Putamen (tissue), 1 donor: ENCODE data around the gene NDUFA9.
A peak's percentile ranks its signal among the peaks of the same experiment; 100 is the strongest.

ENCODE experiments used
- DNase-seq: peaks from one replicate; pipeline ENCODE4 v3.0.0-alpha.2; 2016; ENCODE audit warnings: low spot score

The NDUFA9 gene

DNA sequence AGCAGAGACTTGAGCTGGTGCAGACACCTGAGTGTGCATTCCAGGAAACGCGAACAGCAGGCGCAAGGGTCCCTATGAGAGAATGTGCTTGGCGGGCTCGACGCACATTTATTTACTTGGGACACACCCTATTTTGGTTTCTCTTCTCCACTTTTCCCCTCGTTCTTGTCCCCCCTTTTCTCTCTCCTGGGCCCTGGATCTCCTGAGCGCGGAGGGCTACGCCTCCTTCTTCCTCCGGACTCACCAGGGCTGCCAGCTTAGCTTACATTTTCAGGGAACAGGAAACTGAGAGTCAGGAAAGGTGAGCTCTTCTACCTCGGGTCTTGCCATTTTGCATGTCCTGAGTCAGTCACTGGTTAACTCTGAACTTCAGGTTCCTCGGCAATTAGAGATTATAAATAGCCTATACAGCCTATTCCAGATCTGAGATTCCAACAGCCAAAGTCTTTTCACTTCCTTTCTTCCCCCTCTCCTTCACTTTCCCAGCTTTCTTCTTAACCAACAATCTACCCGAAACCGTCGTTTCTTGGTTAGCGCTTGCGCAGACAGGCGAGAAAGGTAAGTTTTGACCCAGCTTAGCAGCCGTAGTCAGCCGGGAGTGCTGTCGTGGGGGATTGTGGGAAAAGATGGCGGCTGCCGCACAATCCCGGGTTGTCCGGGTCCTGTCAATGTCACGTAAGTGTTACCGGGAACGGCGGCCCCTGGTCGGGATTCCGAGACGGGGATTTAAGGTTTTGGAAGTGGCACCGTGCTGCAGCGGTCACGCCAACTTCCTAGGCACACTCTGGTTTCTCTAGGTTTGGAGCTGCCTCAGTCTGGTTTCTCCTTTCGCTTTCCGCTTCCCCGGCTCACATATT lies at the start of gene NDUFA9, which contains the start of gene AKAP3:
NDUFA9 (plus strand) TSS at position 614 of the 857 bp plus-strand sequence; CDS start at position 627, 13 bp downstream.
AKAP3 (minus strand) TSS at position 551 of the 857 bp plus-strand sequence. CDS start 10,855 bp downstream, outside the sequence.
- DNase-seq, result peak; percentile 89

DNA sequence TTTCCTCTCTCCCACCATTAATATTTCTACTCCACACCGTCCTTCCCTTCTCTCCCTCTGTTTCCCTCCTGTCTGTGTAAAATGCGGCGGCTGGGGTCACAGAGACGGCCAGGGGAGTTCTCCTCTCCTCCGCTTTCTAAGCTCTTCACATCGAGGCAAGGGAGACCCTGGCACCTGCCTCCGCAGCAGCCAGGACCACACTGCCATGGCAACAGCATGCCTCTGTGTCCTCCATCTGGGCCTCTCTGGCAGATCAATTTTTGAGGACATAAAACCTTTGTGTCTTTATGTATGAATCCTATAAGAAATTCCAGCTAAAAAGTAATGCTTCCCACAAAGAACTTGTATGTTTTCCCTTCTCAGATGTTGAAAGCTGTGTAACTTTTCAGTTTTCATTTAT lies 45.5 kb upstream of the NDUFA9 start:
- DNase-seq, result no peak

DNA sequence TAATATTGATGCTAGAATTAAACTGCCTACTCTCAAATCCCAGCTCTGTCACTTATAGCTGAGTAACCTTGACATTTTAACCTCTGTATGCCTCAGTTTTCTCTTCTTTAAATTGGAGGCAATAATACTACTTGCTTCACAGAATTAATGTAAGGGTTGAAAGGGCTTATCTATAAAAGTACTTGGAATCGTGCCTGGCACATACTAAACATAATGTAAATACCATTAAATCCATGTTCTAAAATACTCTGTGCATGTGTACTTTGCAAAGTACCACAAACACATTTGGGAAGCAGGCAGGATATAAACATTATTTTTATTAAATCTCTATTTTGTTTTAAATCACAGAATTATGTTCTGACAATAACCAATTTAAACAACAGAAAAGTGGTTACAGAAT lies 45.0 kb upstream of the NDUFA9 start:
- no peak for DNase-seq

DNA sequence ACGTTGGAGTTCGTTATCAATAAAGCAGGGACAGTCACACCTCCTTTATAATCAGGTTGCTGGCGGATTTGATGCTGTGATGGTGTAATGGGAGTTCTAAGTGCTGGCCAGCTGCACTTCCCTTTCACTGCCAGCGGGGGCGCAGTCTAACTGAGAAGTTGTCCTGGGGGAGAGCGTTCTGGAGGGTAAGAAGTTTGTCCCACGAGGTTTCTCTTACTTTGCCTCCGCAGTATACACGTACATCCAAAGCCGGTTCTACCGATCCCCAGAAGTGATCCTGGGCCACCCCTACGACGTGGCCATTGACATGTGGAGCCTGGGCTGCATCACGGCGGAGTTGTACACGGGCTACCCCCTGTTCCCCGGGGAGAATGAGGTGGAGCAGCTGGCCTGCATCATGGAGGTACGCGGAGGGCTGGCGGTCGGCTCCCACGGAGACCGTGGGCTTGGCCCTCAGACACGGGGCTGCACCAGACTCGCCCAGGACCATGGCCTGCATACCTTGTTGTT lies 44.2 kb upstream of the NDUFA9 start:
- DNase-seq, result peak; percentile 90

DNA sequence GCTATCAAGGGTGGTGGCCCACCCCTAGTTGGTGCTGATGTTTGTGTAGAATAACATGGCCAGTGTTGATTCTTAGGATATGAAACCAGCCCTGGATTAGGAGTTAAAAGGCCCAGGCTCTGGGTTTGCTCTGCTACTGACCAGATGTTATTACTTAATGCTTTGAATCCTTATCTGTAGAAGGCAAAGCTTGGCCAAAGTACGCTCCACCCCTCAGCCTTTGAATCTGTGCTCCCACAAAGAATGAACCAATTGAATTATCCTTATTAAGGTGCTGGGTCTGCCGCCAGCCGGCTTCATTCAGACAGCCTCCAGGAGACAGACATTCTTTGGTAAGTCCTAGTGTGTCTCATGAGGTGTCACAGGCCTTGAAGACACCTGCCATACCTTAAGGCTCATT lies 41.9 kb upstream of the NDUFA9 start:
- no peak for DNase-seq

DNA sequence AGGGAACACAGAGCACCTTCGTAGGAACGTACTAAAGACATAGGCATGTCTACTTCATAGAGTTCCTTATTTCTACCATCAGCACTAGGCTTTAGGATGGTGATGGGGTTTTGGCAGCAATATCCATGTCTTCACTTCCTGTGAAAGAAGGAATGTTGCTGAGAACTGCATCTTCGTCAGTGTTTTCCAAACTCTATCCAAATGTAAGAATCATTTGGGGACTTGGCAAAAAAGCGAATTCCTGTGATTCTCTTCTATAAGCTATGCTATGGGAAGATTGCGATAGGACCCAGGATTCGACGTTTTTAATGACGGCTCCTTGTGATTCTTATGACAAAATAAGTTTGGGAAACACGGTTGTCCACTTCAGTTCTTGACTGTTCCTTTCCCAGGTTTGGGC lies 39.8 kb upstream of the NDUFA9 start:
- no peak for DNase-seq

DNA sequence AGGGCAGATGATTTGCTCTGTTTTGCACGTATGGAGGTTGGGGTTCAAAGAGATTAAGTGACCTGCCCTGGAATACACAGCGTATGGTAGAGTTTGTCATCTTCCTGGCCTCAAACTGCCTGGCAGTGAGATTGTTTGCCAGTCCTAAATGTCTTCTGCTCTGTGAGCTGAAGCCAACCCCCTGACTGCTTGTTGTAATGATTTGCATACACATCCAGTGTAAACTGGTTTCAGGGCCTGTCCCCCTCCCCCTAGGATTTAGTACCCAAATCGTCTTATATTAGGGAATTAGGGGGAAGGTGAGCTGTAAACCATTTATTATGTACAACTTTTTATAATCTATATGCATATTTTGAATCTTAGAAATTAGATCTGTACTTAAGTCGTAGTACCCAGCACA lies 38.4 kb upstream of the NDUFA9 start:
- no peak for DNase-seq

DNA sequence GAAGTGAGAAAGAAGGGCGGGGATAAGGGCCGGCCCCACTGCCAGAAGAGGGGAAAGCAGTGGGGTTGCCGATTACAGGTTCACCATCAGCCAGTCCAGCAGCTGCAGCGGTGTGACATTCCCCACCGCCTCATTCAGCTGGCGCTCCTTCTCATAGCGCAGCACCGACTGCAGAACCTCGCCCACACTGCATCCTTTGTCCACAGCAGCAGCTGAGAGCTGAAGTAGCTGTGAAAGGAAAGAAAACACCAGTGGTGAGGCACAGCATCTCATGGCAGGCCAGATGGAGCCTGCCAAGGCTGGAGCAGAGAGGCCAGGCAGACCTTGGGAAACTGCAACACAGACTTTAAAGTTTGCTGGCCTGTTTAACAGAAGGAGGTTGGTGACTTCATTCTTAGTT lies 33.2 kb upstream of the NDUFA9 start:
- no peak for DNase-seq

DNA sequence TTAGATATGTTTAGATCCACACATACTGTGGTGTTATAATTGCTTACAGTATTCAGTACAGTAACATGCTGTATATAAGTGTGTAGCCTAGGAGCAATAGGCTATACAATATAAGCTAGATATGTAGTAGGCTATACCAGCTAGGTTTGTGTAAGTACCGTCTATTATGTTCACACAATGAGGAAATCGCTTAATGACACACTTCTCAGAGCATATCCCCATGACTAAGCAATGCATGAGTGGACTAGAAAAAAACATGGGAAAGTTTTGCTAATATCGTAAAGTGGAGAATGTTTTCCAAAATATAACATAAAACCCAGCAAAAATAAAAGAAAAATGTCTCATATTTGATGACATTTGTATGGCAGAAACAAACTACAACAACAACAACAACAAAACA lies 27.4 kb upstream of the NDUFA9 start:
- DNase-seq, result no peak

DNA sequence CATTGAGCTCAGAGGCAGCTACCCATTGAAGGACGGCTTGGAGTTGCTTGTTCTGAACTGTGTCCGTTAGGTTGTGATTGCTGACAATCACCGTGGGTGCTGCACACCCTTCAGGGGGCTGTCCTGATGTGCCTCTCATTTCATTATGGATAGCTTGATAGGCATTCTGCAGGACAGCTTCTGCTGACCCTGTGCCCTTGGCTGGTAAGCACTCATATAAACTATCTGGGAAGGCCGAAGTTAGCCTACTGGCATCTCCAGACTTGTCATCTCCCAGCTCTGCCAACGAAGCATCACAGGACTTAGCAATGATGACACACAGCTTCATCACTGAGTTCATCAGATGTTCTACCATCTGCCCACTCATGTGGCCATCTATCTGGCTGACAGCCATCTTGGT lies 22.4 kb upstream of the NDUFA9 start:
- no peak for DNase-seq

DNA sequence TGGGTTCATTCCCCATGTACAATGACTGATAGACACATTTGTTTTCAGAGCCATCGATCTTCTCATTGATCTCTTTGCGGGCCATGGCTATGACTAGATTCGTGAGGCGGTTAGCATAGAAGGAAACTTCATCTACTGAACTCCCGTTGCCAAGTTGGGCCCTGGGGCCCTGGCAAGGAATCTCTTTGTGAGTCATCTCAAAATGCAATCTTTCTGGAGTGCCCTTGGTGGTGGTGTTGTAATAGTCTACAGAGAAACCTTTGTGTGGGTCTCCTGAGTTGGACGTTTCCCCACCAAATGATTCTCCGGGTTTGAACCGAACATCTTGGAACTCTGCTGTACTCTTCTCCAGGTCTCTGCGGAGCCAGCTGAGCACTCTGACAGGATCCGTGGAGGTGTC lies 20.5 kb upstream of the NDUFA9 start:
- no peak for DNase-seq

DNA sequence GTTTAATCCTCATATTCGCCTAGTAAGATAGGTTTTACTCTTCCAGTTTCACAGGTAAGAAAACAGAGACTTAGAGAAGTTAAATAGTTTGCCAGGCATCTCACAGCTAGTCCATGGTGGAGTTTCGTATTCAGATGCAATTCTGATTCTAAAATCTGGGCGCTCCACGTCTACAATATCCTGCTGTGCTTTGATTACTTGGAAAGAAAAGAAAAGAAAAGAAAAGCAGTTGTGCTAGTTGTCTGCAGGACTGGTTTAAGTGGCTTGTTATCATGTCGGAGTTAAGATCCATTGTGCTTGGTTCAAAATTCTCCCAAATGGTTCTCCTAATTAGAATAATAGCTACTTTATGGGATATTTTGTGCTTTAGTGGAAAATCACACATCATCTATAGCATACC lies 18.7 kb upstream of the NDUFA9 start:
- DNase-seq, result no peak

DNA sequence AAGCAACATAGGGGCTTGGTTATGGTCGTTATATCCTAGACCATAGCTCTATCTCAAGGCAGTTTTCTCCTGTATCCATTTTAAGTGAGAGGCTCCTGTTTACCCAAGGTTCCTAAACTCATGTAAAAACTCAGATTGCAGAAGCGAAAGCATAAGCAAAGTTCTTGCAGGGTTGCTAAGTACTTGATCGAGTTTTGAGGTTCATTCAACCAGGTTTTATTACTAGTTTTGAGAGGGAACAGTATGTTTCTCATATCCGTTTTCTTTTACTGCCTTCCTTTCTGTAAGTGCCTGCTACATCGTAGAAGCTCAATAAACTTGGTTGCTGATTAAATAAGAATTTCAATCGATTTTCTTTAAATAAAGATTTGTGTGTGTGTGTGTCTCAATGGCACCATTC lies 5.2 kb upstream of the NDUFA9 start:
- no peak for DNase-seq

DNA sequence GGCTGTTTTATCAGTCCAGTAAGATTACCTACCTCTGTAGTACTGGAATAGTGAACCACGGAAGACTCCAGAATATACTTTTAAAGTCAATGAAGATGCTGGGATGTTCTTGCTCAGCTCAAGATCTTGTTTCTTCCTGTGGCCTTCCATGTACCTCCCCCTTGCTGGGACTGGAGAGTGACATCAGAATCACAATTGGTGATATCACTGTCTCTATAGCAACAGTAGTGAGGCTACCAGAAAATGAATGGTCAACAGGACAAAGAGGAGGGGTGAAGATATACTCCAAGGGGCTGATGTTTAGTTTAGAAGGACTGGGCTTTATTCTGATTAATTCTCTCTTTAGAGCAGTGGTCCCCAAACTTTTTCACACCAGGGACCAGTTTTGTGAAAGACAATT lies 3.9 kb upstream of the NDUFA9 start:
- no peak for DNase-seq

DNA sequence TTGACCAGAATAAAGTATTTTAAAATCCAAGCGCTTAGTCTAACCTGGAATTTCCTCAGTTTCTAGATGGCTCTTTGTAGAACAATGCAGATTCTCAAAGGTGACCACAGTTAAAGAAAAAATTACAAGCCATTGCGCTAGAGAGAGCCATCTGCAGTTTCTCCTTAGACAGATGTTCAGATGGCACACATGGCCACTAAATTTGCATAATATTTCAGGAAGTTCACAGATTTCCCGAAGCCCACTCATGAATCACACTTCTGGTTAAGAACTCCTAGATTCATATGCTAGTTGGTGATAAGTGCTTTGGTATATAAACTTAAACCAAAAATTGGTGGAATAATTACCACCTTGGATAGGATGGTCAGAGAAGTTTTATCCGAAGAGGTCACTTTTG lies 812 bp upstream of the NDUFA9 start:
- peak; percentile 3 for DNase-seq

DNA sequence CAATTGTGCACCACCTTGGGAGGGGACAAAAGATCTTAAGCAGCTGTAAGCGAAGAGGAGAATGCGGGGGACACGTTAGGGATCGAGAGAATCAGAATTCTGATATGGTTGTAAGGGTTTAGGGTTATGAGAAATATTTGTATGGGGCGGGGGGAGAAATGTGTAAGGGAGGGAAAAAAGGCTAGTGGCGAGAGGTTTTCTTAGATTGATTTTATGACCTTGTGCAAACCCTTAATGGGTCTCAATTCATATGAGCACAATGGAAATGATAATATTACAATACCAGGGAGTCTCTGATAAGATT lies 396 bp downstream of the NDUFA9 start:
- no peak for DNase-seq

DNA sequence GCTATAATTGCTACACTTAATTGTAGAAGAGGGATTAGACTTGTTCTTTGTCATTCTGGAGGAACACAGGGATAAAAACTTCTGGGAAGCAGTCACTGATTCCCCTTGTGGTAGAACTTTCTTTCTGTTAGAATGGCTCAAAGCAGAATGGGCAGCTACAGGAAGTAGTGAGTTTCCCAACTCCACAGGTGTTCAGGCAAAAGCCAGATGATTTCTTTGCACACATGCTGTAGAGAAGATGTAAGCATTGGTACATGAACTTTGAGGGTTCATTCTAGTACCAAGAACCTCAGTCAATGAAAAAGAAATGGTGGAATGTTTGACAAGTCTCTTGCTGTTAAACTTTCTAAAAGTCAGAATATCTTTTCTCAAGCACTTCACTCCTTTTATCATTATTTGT lies 4.3 kb downstream of the NDUFA9 start:
- DNase-seq, result no peak

DNA sequence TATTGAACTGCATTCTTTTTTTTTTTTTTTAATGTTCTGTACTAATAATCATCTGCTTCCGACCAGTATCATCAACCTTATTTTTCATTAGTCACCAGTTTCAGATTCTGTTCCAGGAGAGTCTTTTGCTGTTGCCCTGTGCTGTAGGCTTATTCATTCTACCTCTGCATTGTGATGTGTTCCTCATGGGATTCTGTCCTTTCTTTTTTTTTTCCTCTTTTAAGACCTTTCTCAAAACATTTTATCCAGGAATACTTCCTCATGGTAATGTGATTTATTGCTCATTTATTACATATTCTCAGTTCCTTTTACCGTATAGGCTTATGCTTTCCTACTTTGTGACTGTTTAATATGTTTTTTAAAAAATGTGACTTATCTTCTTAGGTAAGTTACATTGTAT lies 4.8 kb downstream of the NDUFA9 start:
- DNase-seq, result no peak

DNA sequence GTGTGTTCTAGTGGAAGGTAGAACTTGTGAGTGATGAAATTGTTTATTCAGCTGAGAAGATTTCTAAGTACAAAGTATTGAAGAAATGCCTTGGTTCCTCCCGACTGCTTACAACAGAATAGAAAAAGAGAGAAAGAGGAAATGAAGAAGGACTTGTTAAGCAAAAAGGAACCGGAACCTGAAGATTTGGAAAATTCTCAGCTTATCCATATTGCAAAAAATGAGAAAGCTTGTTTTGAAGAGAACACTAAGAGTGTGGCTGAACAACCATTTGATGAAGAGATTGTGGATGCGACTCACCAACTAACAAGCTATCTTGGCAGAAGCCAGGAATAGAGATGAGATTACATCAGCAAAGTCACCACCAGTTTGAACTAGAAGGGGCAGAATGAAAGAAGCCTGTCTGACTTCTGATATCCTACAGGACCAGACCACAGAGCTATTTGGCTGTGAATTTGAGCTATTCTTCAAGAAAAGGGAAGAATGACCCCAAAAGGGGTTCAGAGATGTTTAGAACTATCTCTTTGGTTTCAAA lies 15.1 kb downstream of the NDUFA9 start:
- no peak for DNase-seq

DNA sequence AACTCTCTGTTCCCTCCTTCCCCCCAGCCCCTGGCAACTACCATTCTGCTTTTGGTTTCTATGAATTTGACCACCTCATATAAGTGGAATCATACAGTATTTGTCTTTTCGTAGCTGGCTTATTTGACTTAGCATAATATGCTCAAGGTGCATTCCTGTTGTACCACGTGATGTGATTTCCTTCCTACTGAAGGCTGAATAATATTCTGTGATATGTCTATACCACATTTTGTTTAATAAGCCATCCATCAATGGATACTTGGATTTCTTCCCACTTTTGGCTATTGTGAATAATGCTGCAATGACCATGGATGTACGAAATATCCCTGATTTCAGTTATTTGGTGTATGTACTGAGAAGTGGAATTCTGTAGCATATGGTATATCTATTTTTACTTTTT lies 16.3 kb downstream of the NDUFA9 start:
- DNase-seq, result no peak

DNA sequence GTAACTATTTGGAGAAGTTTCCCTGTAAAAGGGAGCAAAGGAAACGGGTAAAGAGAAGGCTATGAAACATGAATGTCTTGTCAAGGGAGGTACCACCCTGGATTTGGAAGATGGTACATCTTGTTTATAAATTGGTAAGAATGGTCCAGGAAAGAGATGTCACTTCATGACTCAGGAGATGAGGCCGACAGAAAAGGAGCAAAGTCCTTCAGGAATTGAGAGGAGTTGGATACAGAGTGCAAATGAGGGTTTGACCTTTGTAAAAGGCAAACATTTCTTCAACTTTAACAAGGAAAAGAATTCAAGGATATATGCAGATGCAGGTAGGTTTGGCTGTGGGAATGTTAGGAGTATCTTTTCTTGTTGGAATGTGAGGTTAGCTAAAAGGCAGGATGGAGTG lies 30.8 kb downstream of the NDUFA9 start:
- no peak for DNase-seq

DNA sequence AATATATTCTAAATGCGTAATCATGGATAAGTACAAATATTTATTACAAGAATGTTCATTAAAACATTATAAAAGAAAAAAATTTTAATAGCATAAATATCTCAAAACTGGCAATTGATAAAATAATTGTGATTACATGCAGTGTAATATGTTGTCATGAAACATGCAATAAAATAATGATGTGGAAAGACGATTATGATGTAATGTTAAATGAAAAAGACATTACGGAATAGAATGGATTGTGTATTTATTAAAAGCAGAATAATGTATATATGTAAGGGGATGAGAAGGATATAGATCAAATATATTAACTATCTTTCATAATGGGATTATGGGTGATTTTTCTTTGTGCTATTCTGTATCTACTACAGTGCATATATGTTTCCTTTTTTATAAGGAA lies 32.8 kb downstream of the NDUFA9 start:
- no peak for DNase-seq

DNA sequence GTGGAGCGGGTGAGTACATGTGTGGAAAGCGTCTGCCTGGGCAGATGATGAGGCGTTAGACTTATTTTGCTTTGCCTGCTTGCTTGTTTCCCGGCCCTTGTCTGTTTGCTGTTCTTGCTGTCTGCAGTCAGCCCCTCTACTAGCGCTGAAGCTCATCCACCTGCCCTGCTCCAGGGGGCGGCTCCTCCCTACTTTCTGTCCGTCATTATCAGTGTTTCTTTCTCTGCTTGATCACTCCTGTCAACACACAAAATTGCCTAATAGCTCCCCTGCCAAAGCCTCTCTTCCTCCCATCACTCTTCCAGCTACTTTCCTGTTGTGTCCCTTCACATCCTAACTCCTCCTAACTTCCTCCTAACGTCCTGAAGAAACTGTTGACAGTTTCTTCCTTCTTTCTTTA lies 36.4 kb downstream of the NDUFA9 start:
- no peak for DNase-seq

DNA sequence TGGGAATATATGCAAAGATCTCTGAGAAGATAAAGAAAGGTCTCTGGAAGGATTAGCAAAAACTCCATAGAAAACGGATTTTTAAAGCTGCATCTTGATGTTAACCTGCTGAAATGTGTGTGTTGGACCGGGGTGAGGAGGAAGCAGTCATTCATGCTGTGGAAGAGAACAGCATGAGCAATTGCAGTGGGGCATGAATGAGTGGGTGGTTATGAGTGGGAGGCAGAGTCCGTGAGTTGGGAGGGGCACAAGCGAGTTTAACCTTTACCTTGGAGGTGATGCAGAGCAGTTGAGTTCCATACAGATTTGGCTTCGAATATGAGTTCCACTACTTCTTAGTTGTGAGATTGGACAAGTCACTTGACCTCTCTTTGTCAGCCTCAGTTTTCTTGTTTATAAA lies 41.8 kb downstream of the NDUFA9 start:
- no peak for DNase-seq
